ENCODE results near the gene CMTM2. TPM values are rescaled to one million over a fixed set of nuclear protein-coding genes. Genes with fewer than 3 reads are reported as not detected.

The CMTM2 gene
- total and polyA plus RNA-seq, 12 donors: 0.17 to 0.80 (median 0.55) TPM; not detected in 9

DNA sequence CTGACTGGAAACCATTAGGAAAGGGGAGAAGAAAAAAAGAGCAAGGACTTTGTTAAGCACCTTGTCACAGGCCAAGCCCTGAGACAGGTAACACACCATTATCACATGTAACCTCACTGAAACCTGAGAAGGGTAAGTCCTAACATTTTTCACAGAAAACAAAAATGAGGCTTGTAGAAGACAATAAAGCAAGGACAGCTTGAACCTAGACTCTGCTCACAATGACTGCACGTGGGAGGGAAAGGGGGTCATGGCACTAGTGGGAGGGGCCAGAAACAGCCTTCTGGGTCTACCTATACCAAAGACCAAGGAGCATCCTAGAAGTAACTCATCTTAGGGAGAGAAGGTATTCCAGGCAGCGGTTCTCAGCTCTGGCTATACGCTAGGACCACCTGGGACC lies 36.9 kb upstream of the CMTM2 start:
- TF ChIP-seq CTCF (IDR thresholded peaks at IDR 0.05) (no peak), POLR2A (IDR thresholded peaks at IDR 0.05) (no peak)
- H3K27me3 ChIP-seq: no peaks in the 10 kb centered on the region
- no peaks in the 10 kb centered on the region for H3K4me1 ChIP-seq (replicated peaks in 1 of 2)
- no peak overlapping the region for H3K27ac ChIP-seq
- H3K36me3 ChIP-seq (replicated peaks in 1 of 2): peaks cover 0 to 6% of the 10 kb centered on the region in 2 donors
- H3K4me3 ChIP-seq: no peak overlapping the region
- 91 to 96% (median 93%) methylated on average over 3 of the region's 3 CpGs for WGBS, 4 donors
- intact Hi-C loops (cut with DNase I): no loop called here
- DNase-seq: no peak
- no peaks in the 10 kb centered on the region for H3K9me3 ChIP-seq (replicated peaks in 1 of 3)

GRCh38 chr16:66543541-66543940 lies 35.7 kb upstream of the CMTM2 start:
- H3K9me3 ChIP-seq (replicated peaks in 1 of 3): no peaks in the 10 kb centered on the region
- intact Hi-C loops (cut with DNase I): no loop called here
- H3K27me3 ChIP-seq: no peaks in the 10 kb centered on the region
- peaks cover 0 to 6% of the 10 kb centered on the region in 2 donors for H3K4me1 ChIP-seq (replicated peaks in 1 of 2)
- H3K36me3 ChIP-seq (replicated peaks in 1 of 2): peaks cover 0 to 6% of the 10 kb centered on the region in 2 donors
- no peak overlapping the region for H3K4me3 ChIP-seq
- DNase-seq: no peak
- TF ChIP-seq CTCF (IDR thresholded peaks at IDR 0.05): no peak
- no peak for TF ChIP-seq POLR2A (IDR thresholded peaks at IDR 0.05)
- no peak overlapping the region for H3K27ac ChIP-seq
- WGBS, 4 donors: 77 to 83% (median 80%) methylated on average over 5 to 6 of the region's 6 CpGs

- Histone ChIP-seq H3K4me1 (replicated peaks in 1 of 2) (peaks cover 0 to 11% of the 10 kb centered on the region in 2 donors), H3K36me3 (replicated peaks in 1 of 2) (peaks cover 0 to 6% of the 10 kb centered on the region in 2 donors), H3K4me3 (no peak overlapping the region), H3K27me3 (no peaks in the 10 kb centered on the region), H3K27ac (no peak overlapping the region), H3K9me3 (replicated peaks in 1 of 3) (no peaks in the 10 kb centered on the region)
- intact Hi-C loops (cut with DNase I): no loop called here
- TF ChIP-seq POLR2A (IDR thresholded peaks at IDR 0.05) (no peak), CTCF (IDR thresholded peaks at IDR 0.05) (no peak)
- WGBS, 4 donors: 70 to 83% (median 76%) methylated on average over 7 of the region's 7 CpGs
- no peak for DNase-seq
These were observed 35.1 kb upstream of the CMTM2 start for GRCh38 chr16:66544016-66544757.

DNA sequence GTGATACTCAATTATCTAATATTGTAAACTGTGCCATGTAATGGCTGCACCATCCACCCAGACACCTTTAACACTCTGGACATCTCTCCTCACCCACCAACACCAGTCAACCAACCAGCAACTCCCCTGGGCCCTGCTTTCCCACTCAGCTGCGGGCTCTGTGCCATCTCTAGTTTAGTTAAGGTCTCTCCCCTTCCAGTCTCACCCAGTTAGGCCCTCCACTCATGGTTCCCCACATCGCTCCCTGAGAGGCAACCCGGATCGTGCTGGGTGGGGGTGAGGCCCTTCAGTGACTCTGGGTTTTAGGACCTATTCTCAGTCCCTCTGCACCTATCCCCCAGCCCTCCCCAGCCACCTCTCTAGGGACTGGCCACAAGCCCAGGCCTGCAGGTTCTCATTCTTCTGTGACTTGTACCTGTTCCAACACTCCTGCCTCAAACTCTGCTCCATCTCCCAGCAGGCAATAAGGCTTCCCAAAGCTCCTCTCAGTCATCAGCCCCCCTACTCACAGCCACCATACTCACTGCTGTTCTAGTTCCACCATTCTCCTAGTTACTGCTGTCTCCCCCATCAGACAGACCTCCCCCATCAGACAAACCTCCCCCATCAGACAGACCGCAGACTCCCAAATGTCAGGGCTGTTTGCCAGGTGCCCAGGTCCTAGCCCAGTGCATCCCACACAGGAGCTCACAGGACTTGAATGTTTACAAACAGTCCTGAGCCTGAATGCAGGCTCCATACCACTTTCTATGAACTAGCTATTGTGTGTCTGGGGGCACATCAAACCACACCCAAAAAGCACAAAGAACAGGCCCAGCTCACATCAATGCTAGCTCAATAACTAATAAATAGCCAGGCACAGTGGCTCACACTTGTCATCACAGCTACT lies 31.9 kb upstream of the CMTM2 start:
- no peak for TF ChIP-seq POLR2A (IDR thresholded peaks at IDR 0.05)
- no peak for TF ChIP-seq CTCF (IDR thresholded peaks at IDR 0.05)
- Histone ChIP-seq H3K27ac (no peak overlapping the region), H3K27me3 (no peaks in the 10 kb centered on the region), H3K4me1 (replicated peaks in 1 of 2) (peaks cover 14 to 32% of the 10 kb centered on the region in 2 donors), H3K4me3 (no peak overlapping the region), H3K9me3 (replicated peaks in 1 of 3) (no peaks in the 10 kb centered on the region), H3K36me3 (replicated peaks in 1 of 2) (no peaks in the 10 kb centered on the region)
- DNase-seq: no peak
- 96 to 100% (median 97%) methylated on average over 5 of the region's 5 CpGs for WGBS, 4 donors
- intact Hi-C loops (cut with DNase I): no loop called here
